T-cell (primary cell): ENCODE measurements around the gene BAZ1A. TPM values are rescaled to one million over a fixed set of nuclear protein-coding genes. Genes with fewer than 3 reads are reported as not detected.

Source experiments
- ATAC-seq, 4 experiments: fragments of 200-7000 bp in 3 of 4; fragments of 150-1000 bp in 1 of 4; cut with Tn5 transposase; replicated peaks in 1 of 4; 1 replicate in 3 of 4; 2 replicates in 1 of 4; pipeline ENCODE4 v1.10.0; 2021; ENCODE audit warnings: moderate library complexity in 3 of 4, mild to moderate bottlenecking in 2 of 4, moderate number of reproducible peaks in 1 of 4
- CTCF ChIA-PET, 2 donors: fragments of 300-600 bp; sonication (Branson Sonifier 250); formaldehyde crosslinking; loops; one replicate each; lab custom pipeline; 2022; ENCODE audit warnings: antibody characterized with exemption in 2 of 2; lab: Charles Lee
- POLR2A ChIA-PET, 2 donors: fragments of 300-600 bp; sonication (Branson Sonifier 250); formaldehyde crosslinking; loops; one replicate each; lab custom pipeline; 2022; ENCODE audit warnings: antibody characterized with exemption in 2 of 2; lab: Charles Lee
- DNase-seq, 35 experiments: peaks; one replicate each; pipeline versions ENCODE4 v3.0.0 to v3.0.0-alpha.2; 2013 to 2023
- H3K27ac ChIP-seq: one replicate; pipeline ENCODE4 v1.5.1; 2013; ENCODE audit warnings: low read length
- H3K27me3 ChIP-seq, 2 experiments: replicated peaks in 1 of 2; 1 replicate in 1 of 2; 2 replicates in 1 of 2; pipeline versions ENCODE4 v1.6.1 to v1.7.0; 2013; ENCODE audit warnings: low read length in 1 of 2, mixed read lengths in 1 of 2; ENCODE audit not compliant: control insufficient read depth in 2 of 2, insufficient read depth in 2 of 2; ENCODE audit errors: extremely low read depth in 1 of 2
- H3K36me3 ChIP-seq, 2 donors: 1 replicate in 1 of 2; 2 replicates in 1 of 2; pipeline versions ENCODE4 v1.6.1 to v1.7.0; 2013; ENCODE audit warnings: low read length in 1 of 2; ENCODE audit not compliant: control insufficient read depth in 2 of 2, insufficient read depth in 1 of 2; ENCODE audit errors: extremely low read depth in 1 of 2
- H3K4me1 ChIP-seq, 2 experiments: 1 replicate in 1 of 2; 2 replicates in 1 of 2; pipeline versions ENCODE4 v1.6.1 to v1.7.0; 2013; ENCODE audit warnings: low read length in 2 of 2, mixed read lengths in 1 of 2; ENCODE audit not compliant: insufficient read depth in 2 of 2, control insufficient read depth in 1 of 2; ENCODE audit errors: extremely low read depth in 1 of 2
- H3K4me3 ChIP-seq, 2 donors: 1 replicate in 1 of 2; 2 replicates in 1 of 2; pipeline versions ENCODE4 v1.5.1 to v1.7.0; 2013; ENCODE audit warnings: mild to moderate bottlenecking in 2 of 2, low read length in 1 of 2, moderate library complexity in 1 of 2; ENCODE audit not compliant: control insufficient read depth in 1 of 2; ENCODE audit errors: extremely low read depth in 1 of 2
- H3K9me3 ChIP-seq: 2 replicates; pipeline ENCODE4 v1.7.0; 2013
- H3K27ac Mint-ChIP-seq, 2 donors: one replicate each; pipeline ENCODE4 v1.8.0; 2020 to 2021; ENCODE audit warnings: mild to moderate bottlenecking in 2 of 2, mixed read lengths in 2 of 2
- H3K27me3 Mint-ChIP-seq, 2 donors: one replicate each; pipeline ENCODE4 v1.8.0; 2021 to 2022; ENCODE audit warnings: mixed read lengths in 2 of 2
- H3K36me3 Mint-ChIP-seq: one replicate; pipeline ENCODE4 v1.8.0; 2021; ENCODE audit warnings: mixed read lengths
- H3K4me1 Mint-ChIP-seq, 3 donors: one replicate each; pipeline ENCODE4 v1.8.0; 2020 to 2022; ENCODE audit warnings: mixed read lengths in 3 of 3, mild to moderate bottlenecking in 1 of 3
- H3K4me3 Mint-ChIP-seq, 3 donors: one replicate each; pipeline ENCODE4 v1.8.0; 2020 to 2022; ENCODE audit warnings: mild to moderate bottlenecking in 3 of 3, mixed read lengths in 3 of 3, moderate library complexity in 3 of 3
- H3K9me3 Mint-ChIP-seq, 3 donors: one replicate each; pipeline ENCODE4 v1.8.0; 2020 to 2022; ENCODE audit warnings: mixed read lengths in 3 of 3
- WGBS: methylation state at CpG from one replicate; pipeline ENCODE4 v1.1.5; 2013; ENCODE audit warnings: missing lambda C conversion rate; ENCODE audit not compliant: insufficient coverage; 5-methylcytosine and 5-hydroxymethylcytosine counted together
- total RNA-seq, 35 experiments: library from RNA in 6 of 35; stranded (reverse) in 6 of 35; fragments of 120-200 nt in 1 of 35; gene quantifications; one replicate each; pipeline versions ENCODE4 v1.2.1 to v1.2.4 and lab custom pipeline; 2013 to 2026

The BAZ1A gene
- total RNA-seq, 5 donors from 2014 or later (not counting 1 experiment from before 2014, with no cell fraction given) = 38.0 to 56.2 (median 44.6) TPM

- H3K4me1 ChIP-seq = no peaks in the 10 kb centered on the region
- ChIA-PET POLR2A (interaction anchor here in 1 of 2 donors (0.6 kb wide), 1 partner anchor 24 kb away, joined by 3 read pairs; no protein-coding TSS in a partner anchor), CTCF (interaction anchor here (0.6 to 0.7 kb wide), 2 partner anchors 14 to 134 kb away, joined by 3 read pairs; no protein-coding TSS in a partner anchor)
- Mint-ChIP-seq H3K27me3 (no peaks in the 10 kb centered on the region), H3K9me3 (no peaks in the 10 kb centered on the region), H3K4me3 (no peak overlapping the region), H3K4me1 (peaks cover 4 to 8% (median 7%) of the 10 kb centered on the region in 3 donors), H3K27ac (peak overlapping the region in 1 of 2 donors; percentile 22), H3K36me3 (peaks cover 50% of the 10 kb centered on the region)
- 20% methylated on average over 1 of the region's 3 CpGs for WGBS
- H3K4me3 ChIP-seq = no peak overlapping the region
- H3K9me3 ChIP-seq = no peaks in the 10 kb centered on the region
- no peaks in the 10 kb centered on the region for H3K27me3 ChIP-seq
- peaks cover 8 to 47% of the 10 kb centered on the region in 2 donors for H3K36me3 ChIP-seq
- H3K27ac ChIP-seq = no peak overlapping the region
- ATAC-seq (no peak), DNase-seq (no peak)
These were observed 89.7 kb downstream of the BAZ1A start for GRCh38 chr14:34785223-34786006.

- Mint-ChIP-seq H3K27me3 (no peaks in the 10 kb centered on the region), H3K9me3 (no peaks in the 10 kb centered on the region), H3K4me3 (no peak overlapping the region), H3K27ac (peak overlapping the region in 1 of 2 donors; percentile 44), H3K4me1 (peaks cover 2 to 11% (median 10%) of the 10 kb centered on the region in 3 donors), H3K36me3 (peaks cover 52% of the 10 kb centered on the region)
- no peaks in the 10 kb centered on the region for H3K9me3 ChIP-seq
- H3K27me3 ChIP-seq = no peaks in the 10 kb centered on the region
- ATAC-seq = no peak
- H3K4me1 ChIP-seq = no peaks in the 10 kb centered on the region
- WGBS = no CpG with 5 or more reads among the region's 2 CpGs
- ChIA-PET POLR2A (interaction anchor here in 1 of 2 donors (0.5 kb wide), 1 partner anchor 69 kb away, joined by 6 read pairs; no protein-coding TSS in a partner anchor), CTCF (no interaction called here)
- H3K36me3 ChIP-seq = peaks cover 16 to 53% of the 10 kb centered on the region in 2 donors
- DNase-seq = no peak
- H3K27ac ChIP-seq = no peak overlapping the region
- H3K4me3 ChIP-seq = no peak overlapping the region
These were observed 93.1 kb downstream of the BAZ1A start for GRCh38 chr14:34782031-34782430.

GRCh38 chr14:34781242-34781641 is 93.9 kb downstream of the BAZ1A start:
- POLR2A ChIA-PET = interaction anchor here in 1 of 2 donors (0.6 kb wide), 1 partner anchor 511 kb away, joined by 3 read pairs; the partner anchor contains the start of gene PSMA6
- no peak overlapping the region for H3K27ac ChIP-seq
- Mint-ChIP-seq H3K4me3 (no peak overlapping the region), H3K36me3 (peaks cover 55% of the 10 kb centered on the region), H3K9me3 (no peaks in the 10 kb centered on the region), H3K27ac (peak overlapping the region in 1 of 2 donors; percentile 57), H3K27me3 (no peaks in the 10 kb centered on the region), H3K4me1 (peaks cover 1 to 11% (median 10%) of the 10 kb centered on the region in 3 donors)
- WGBS = no CpG with 5 or more reads among the region's 1 CpG
- H3K9me3 ChIP-seq = no peaks in the 10 kb centered on the region
- H3K4me3 ChIP-seq = no peak overlapping the region
- H3K36me3 ChIP-seq = peaks cover 16 to 61% of the 10 kb centered on the region in 2 donors
- DNase-seq = no peak
- CTCF ChIA-PET = interaction anchor here in 1 of 2 donors (0.6 kb wide), 1 partner anchor 483 kb away, joined by 3 read pairs; no protein-coding TSS in a partner anchor
- H3K27me3 ChIP-seq = no peaks in the 10 kb centered on the region
- H3K4me1 ChIP-seq = no peaks in the 10 kb centered on the region
- no peak for ATAC-seq

GRCh38 chr14:34780646-34781045 is 94.5 kb downstream of the BAZ1A start:
- no peak overlapping the region for H3K4me3 Mint-ChIP-seq
- DNase-seq (no peak), ATAC-seq (no peak)
- peak overlapping the region; percentile 49 to 55 for H3K27ac Mint-ChIP-seq
- H3K9me3 ChIP-seq = no peaks in the 10 kb centered on the region
- ChIA-PET CTCF (interaction anchor here in 1 of 2 donors (0.6 kb wide), 1 partner anchor 483 kb away, joined by 3 read pairs; no protein-coding TSS in a partner anchor), POLR2A (no interaction called here)
- H3K36me3 Mint-ChIP-seq = peaks cover 58% of the 10 kb centered on the region
- no peaks in the 10 kb centered on the region for H3K4me1 ChIP-seq
- H3K4me1 Mint-ChIP-seq = peaks cover 0 to 10% (median 9%) of the 10 kb centered on the region in 3 donors
- no peak overlapping the region for H3K4me3 ChIP-seq
- H3K27me3 ChIP-seq = no peaks in the 10 kb centered on the region
- no peak overlapping the region for H3K27ac ChIP-seq
- H3K9me3 Mint-ChIP-seq = no peaks in the 10 kb centered on the region
- peaks cover 16 to 66% of the 10 kb centered on the region in 2 donors for H3K36me3 ChIP-seq
- H3K27me3 Mint-ChIP-seq = no peaks in the 10 kb centered on the region

- WGBS = 100% methylated on average over 2 of the region's 3 CpGs
- no peak overlapping the region for H3K4me3 Mint-ChIP-seq
These were observed 96.4 kb downstream of the BAZ1A start for GRCh38 chr14:34778744-34779143.

GRCh38 chr14:34776611-34777010 is 98.5 kb downstream of the BAZ1A start:
- H3K36me3 Mint-ChIP-seq = peaks cover 53% of the 10 kb centered on the region
- no peak for ATAC-seq
- ChIA-PET CTCF (no interaction called here), POLR2A (interaction anchor here in 1 of 2 donors (0.6 kb wide), 2 partner anchors 16 to 83 kb away, joined by 3 to 8 read pairs; no protein-coding TSS in a partner anchor)
- DNase-seq = no peak
- no CpG with 5 or more reads among the region's 1 CpG for WGBS
- peak overlapping the region in 1 of 2 donors; percentile 16 for H3K27ac Mint-ChIP-seq
- Histone ChIP-seq H3K36me3 (peaks cover 9 to 69% of the 10 kb centered on the region in 2 donors), H3K9me3 (no peaks in the 10 kb centered on the region), H3K4me3 (no peak overlapping the region), H3K27me3 (no peaks in the 10 kb centered on the region), H3K27ac (no peak overlapping the region), H3K4me1 (no peaks in the 10 kb centered on the region)
- no peak overlapping the region for H3K4me3 Mint-ChIP-seq
- no peaks in the 10 kb centered on the region for H3K9me3 Mint-ChIP-seq
- peaks cover 0 to 10% (median 7%) of the 10 kb centered on the region in 3 donors for H3K4me1 Mint-ChIP-seq
- H3K27me3 Mint-ChIP-seq = no peaks in the 10 kb centered on the region

More at GRCh38 chr14:34778744-34779143, 96.4 kb downstream of the BAZ1A start:
- H3K4me3 ChIP-seq = no peak overlapping the region
- no peaks in the 10 kb centered on the region for H3K9me3 ChIP-seq
- H3K4me1 Mint-ChIP-seq = peaks cover 0 to 10% (median 8%) of the 10 kb centered on the region in 3 donors
- H3K27ac ChIP-seq = no peak overlapping the region
- ChIA-PET CTCF (interaction anchor here in 1 of 2 donors (0.6 kb wide), 1 partner anchor 452 kb away, joined by 3 read pairs; no protein-coding TSS in a partner anchor), POLR2A (interaction anchor here (0.5 to 0.6 kb wide), 2 partner anchors 168 to 315 kb away, joined by 3 to 5 read pairs; no protein-coding TSS in a partner anchor)
- H3K36me3 ChIP-seq = peaks cover 14 to 73% of the 10 kb centered on the region in 2 donors
- no peaks in the 10 kb centered on the region for H3K4me1 ChIP-seq
- peak overlapping the region in 1 of 2 donors; percentile 56 for H3K27ac Mint-ChIP-seq
- DNase-seq (no peak), ATAC-seq (no peak)
- peaks cover 64% of the 10 kb centered on the region for H3K36me3 Mint-ChIP-seq
- no peaks in the 10 kb centered on the region for H3K9me3 Mint-ChIP-seq
- no peaks in the 10 kb centered on the region for H3K27me3 ChIP-seq
- H3K27me3 Mint-ChIP-seq = no peaks in the 10 kb centered on the region
